Myometrial cell (primary cell): ENCODE results near the gene PITRM1. TPM values are rescaled to one million over a fixed set of nuclear protein-coding genes. Genes with fewer than 3 reads are reported as not detected.

Experiments used
- total RNA-seq: library from RNA; depleted of rRNA; stranded (reverse); fragments of >200 nt; gene quantifications from 2 replicates; pipeline ENCODE4 v1.2.3, GENCODE V29; 2015

PITRM1 gene, protein sequence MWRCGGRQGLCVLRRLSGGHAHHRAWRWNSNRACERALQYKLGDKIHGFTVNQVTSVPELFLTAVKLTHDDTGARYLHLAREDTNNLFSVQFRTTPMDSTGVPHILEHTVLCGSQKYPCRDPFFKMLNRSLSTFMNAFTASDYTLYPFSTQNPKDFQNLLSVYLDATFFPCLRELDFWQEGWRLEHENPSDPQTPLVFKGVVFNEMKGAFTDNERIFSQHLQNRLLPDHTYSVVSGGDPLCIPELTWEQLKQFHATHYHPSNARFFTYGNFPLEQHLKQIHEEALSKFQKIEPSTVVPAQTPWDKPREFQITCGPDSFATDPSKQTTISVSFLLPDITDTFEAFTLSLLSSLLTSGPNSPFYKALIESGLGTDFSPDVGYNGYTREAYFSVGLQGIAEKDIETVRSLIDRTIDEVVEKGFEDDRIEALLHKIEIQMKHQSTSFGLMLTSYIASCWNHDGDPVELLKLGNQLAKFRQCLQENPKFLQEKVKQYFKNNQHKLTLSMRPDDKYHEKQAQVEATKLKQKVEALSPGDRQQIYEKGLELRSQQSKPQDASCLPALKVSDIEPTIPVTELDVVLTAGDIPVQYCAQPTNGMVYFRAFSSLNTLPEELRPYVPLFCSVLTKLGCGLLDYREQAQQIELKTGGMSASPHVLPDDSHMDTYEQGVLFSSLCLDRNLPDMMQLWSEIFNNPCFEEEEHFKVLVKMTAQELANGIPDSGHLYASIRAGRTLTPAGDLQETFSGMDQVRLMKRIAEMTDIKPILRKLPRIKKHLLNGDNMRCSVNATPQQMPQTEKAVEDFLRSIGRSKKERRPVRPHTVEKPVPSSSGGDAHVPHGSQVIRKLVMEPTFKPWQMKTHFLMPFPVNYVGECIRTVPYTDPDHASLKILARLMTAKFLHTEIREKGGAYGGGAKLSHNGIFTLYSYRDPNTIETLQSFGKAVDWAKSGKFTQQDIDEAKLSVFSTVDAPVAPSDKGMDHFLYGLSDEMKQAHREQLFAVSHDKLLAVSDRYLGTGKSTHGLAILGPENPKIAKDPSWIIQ
- total RNA-seq, result 112 and 115 TPM in 2 replicates

DNA sequence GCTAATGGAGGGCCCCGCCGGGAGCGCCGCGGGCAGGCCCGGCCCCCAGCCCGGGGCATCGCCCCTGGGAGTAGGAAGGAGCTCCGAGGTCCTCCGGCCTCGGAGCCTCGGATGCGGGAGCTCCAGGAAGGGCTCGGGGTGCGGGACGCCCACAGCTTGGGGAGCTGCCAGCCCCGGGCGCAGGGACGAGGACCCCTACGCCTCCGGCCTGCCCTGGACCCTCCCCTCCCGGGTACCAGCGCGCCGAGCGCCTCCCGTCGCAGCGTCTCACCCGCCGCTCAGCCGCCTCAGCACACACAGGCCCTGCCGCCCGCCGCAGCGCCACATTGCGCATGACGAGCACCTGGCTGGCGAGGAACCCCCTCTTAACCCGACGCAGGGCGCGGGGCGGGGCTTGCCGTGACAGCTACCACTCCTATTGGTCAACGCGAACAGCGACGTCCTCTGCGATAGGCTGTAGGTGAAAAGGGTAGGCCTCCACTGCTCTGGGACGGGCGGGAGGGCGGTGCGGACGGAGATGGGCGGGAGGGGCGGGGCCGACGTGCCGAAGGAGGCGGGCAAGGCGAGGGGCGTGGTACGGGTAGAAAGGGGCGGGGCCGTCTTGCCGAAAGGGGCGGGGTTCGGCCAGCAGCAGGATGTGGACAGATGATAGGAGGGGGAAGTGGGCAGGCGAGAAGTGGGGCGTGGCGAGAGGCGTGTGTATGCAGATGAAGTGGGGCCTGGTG lies at the start of gene PITRM1:
Gene PITRM1, minus strand, starts transcription at position 337 of the 725 bp plus-strand sequence. Its CDS starts 10 bp downstream, at position 327.

Other genes with a start within 250 kb of the PITRM1 start
- 137 and 138 TPM in 2 replicates for gene PFKP, start 105.2 kb downstream of the PITRM1 start, total RNA-seq